ENCODE measurements around the gene ADD3.

DNA sequence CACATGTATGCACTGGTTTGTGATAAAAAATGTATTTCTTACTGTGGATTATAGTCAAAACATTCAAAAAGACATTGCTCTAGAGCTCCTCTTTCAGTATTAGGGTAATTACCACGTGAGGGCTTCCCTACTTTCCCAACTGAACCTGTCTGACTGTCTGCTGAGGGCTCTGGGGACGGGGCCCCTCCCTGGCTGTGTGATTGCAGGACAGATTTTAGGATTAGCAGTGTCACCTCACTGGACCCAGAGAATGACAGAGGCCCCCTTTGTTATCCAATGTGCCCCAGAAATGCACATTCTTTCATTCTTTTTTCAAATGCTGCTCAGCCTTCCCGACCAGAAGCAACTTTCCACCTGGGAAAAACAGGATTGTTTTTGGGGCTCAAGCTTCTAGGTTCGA is 156.1 kb downstream of the ADD3 start:
- no peak for TF ChIP-seq SPI1 (IDR thresholded peaks at IDR 0.05; ENCODE audit: low read depth, low read length)
- TF ChIP-seq POLR2A (IDR thresholded peaks at IDR 0.05; ENCODE audit: low read depth, low read length) = no peak
- TF ChIP-seq TAF1 (IDR thresholded peaks at IDR 0.05; ENCODE audit: low read depth, low read length) = no peak
